HepG2 (cell line): ENCODE data around the gene ALOX5AP. TPM values are rescaled to one million over a fixed set of nuclear protein-coding genes. Genes with fewer than 3 reads are reported as not detected.

Source experiments
- AKAP8 ChIP-seq: sonication (generic); formaldehyde crosslinking; IDR thresholded peaks from 2 replicates; pipeline ENCODE4 v1.5.1; 2020; ENCODE audit warnings: mild to moderate bottlenecking, missing genetic modification reagents
- GABPA ChIP-seq, 2 experiments: IDR thresholded peaks; 2 replicates each; pipeline ENCODE4 v1.6.1; 2011 to 2016; ENCODE audit warnings: low read depth in 2 of 2, low read length in 1 of 2, missing biosample characterization in 1 of 2, missing genetic modification characterization in 1 of 2
- HHEX ChIP-seq: IDR thresholded peaks from 2 replicates; pipeline ENCODE4 v1.6.1; 2016; ENCODE audit warnings: control low read depth
- LBX2 ChIP-seq: sonication (generic); formaldehyde crosslinking; IDR thresholded peaks from 2 replicates; pipeline ENCODE4 v1.5.0; 2020; ENCODE audit warnings: missing genetic modification reagents, mild to moderate bottlenecking, borderline replicate concordance
- MATR3 ChIP-seq: sonication (generic); formaldehyde crosslinking; IDR thresholded peaks from 2 replicates; pipeline ENCODE4 v1.4.0; 2020; ENCODE audit warnings: missing genetic modification reagents
- MIER3 ChIP-seq: IDR thresholded peaks from 2 replicates; pipeline ENCODE4 v1.6.1; 2016; ENCODE audit warnings: missing compliant biosample characterization, borderline replicate concordance
- NFAT5 ChIP-seq: sonication (generic); formaldehyde crosslinking; IDR thresholded peaks from 2 replicates; pipeline ENCODE4 v1.4.0; 2020; ENCODE audit warnings: missing genetic modification reagents
- NR0B2 ChIP-seq: sonication (generic); formaldehyde crosslinking; IDR thresholded peaks from 2 replicates; pipeline ENCODE4 v1.4.0; 2020; ENCODE audit warnings: mild to moderate bottlenecking, missing genetic modification reagents
- PLRG1 ChIP-seq: fragments of 450-650 bp; conservative IDR thresholded peaks from 2 replicates; pipeline ENCODE4 v1.6.1; 2016
- TARDBP ChIP-seq: sonication (generic); formaldehyde crosslinking; IDR thresholded peaks from 2 replicates; pipeline ENCODE4 v1.8.0; 2022; ENCODE audit warnings: mild to moderate bottlenecking, missing genetic modification reagents
- TEAD3 ChIP-seq: optimal IDR thresholded peaks from 2 replicates; pipeline ENCODE3; 2016; ENCODE audit warnings: borderline replicate concordance
- TFE3 ChIP-seq: IDR thresholded peaks from 2 replicates; pipeline ENCODE4 v1.6.1; 2016
- ZBED4 ChIP-seq: sonication (generic); formaldehyde crosslinking; IDR thresholded peaks from 2 replicates; pipeline ENCODE4 v1.4.0; 2020; ENCODE audit warnings: missing genetic modification reagents, borderline replicate concordance
- ZBTB21 ChIP-seq: sonication (generic); formaldehyde crosslinking; IDR thresholded peaks from 2 replicates; pipeline ENCODE4 v1.4.0; 2020; ENCODE audit warnings: missing genetic modification reagents
- ZFP62 ChIP-seq: sonication (generic); formaldehyde crosslinking; IDR thresholded peaks from 2 replicates; pipeline ENCODE4 v1.4.0; 2020; ENCODE audit warnings: missing genetic modification reagents
- ZNF414 ChIP-seq: sonication (generic); formaldehyde crosslinking; IDR thresholded peaks from 2 replicates; pipeline ENCODE4 v1.5.0; 2020; ENCODE audit warnings: missing genetic modification reagents
- ZNF879 ChIP-seq: sonication (generic); formaldehyde crosslinking; IDR thresholded peaks from 2 replicates; pipeline ENCODE4 v1.8.1; 2023; ENCODE audit warnings: missing genetic modification reagents
- polyA plus RNA-seq, 8 experiments: library from polyadenylated mRNA; depleted of rRNA in 3 of 8; stranded (reverse) in 7 of 8; unstranded in 1 of 8; fragments of >200 nt; fragmentation: Illumina TruSeq in 4 of 8; extraction: Trizol in 4 of 8; gene quantifications; 2 replicates each; pipeline versions ENCODE4 v1.2.1 to v1.2.3, GENCODE V29; 2011 to 2016; ENCODE audit warnings: low read depth in 4 of 8, missing spikeins in 1 of 8, mixed read lengths in 1 of 8; ENCODE audit not compliant: insufficient read depth in 1 of 8
- total RNA-seq, 5 experiments: library from RNA; depleted of rRNA; stranded (reverse); fragments of >200 nt; fragmentation: Illumina TruSeq; extraction: Trizol; gene quantifications; 2 replicates each; pipeline ENCODE4 v1.2.3, GENCODE V29; 2016; ENCODE audit warnings: low read depth in 1 of 5

The ALOX5AP gene
- total and polyA plus RNA-seq, 2 of the 13 experiments (the other 11 are each of a cell fraction or from before 2014, with no cell fraction given) = 0.97 to 1.2 TPM

GRCh38 chr13:30745906-30746686 is 10.8 kb downstream of the ALOX5AP start (continued):
- no peak for TF ChIP-seq NR0B2 (CRISPR knock-in tag)
- TF ChIP-seq ZFP62 (CRISPR knock-in tag) = no peak
- peak; percentile 48; the same call in 1 of the 2 replicates for TF ChIP-seq GABPA (IDR thresholded peaks at IDR 0.05; ENCODE audit: low read depth, low read length)
- peak; percentile 77 for TF ChIP-seq GABPA (CRISPR knock-in tag; IDR thresholded peaks at IDR 0.05; ENCODE audit: low read depth)
- TF ChIP-seq TARDBP (CRISPR knock-in tag) = peak; percentile 38; the same call in 1 of the 2 replicates
- TF ChIP-seq MIER3 (CRISPR knock-in tag) = no peak
- TF ChIP-seq AKAP8 (CRISPR knock-in tag) = no peak
- no peak for TF ChIP-seq HHEX (CRISPR knock-in tag)
- no peak for TF ChIP-seq MATR3 (CRISPR knock-in tag)
- no peak for TF ChIP-seq ZNF879 (CRISPR knock-in tag)
- TF ChIP-seq TEAD3 (CRISPR knock-in tag) = no peak
- no peak for TF ChIP-seq LBX2 (CRISPR knock-in tag)
- TF ChIP-seq TFE3 = no peak
- no peak for TF ChIP-seq PLRG1
- no peak for TF ChIP-seq ZBTB21 (CRISPR knock-in tag)
- peak; percentile 41; the same call in 1 of the 2 replicates for TF ChIP-seq ZBED4 (CRISPR knock-in tag)
- TF ChIP-seq ZNF414 (CRISPR knock-in tag) = no peak
- no peak for TF ChIP-seq NFAT5 (CRISPR knock-in tag)
